A549 (cell line): ENCODE measurements around the gene EDARADD. TPM values are rescaled to one million over a fixed set of nuclear protein-coding genes. Genes with fewer than 3 reads are reported as not detected.

ENCODE experiments used
- ATAC-seq, 2 experiments: fragments of 200-7000 bp in 1 of 2; fragments of >200 bp in 1 of 2; cut with Nextera tagmentation in 1 of 2; cut with Tn5 transposase in 1 of 2; 3 replicates each; pipeline versions ENCODE4 v1.8.0 to v1.9.1; 2018 to 2020; ENCODE audit warnings: mild to moderate bottlenecking in 1 of 2, moderate library complexity in 1 of 2
- CTCF ChIA-PET: fragments of 300-600 bp; sonication (Branson Sonifier 250); formaldehyde crosslinking; extraction: SDS; loops from one replicate; lab custom pipeline; 2021; ENCODE audit warnings: antibody characterized with exemption, inconsistent platforms; lab: Yijun Ruan, JAX
- POLR2A ChIA-PET: fragments of 350-600 bp; formaldehyde crosslinking; extraction: SDS; loops from one replicate; lab custom pipeline; 2021; ENCODE audit warnings: antibody characterized with exemption, inconsistent platforms; lab: Yijun Ruan, JAX
- DNase-seq, 2 experiments: peaks; one replicate each; pipeline versions ENCODE4 v3.0.0 to v3.0.0-alpha.2; 2011 to 2016; ENCODE audit warnings: low read depth in 1 of 2, low spot score in 1 of 2
- FAIRE-seq: peaks from 2 replicates; lab custom pipeline; 2011; peaks lifted over from hg19 to GRCh38; lab: Jason Lieb, UNC
- H3K27ac ChIP-seq, 2 experiments: fragments of >200 bp; sonication (Bioruptor Twin); formaldehyde crosslinking; 3 replicates each; pipeline ENCODE4 v1.5.1; 2016 to 2017
- H3K4me1 ChIP-seq: fragments of >200 bp; sonication (Bioruptor Twin); formaldehyde crosslinking; 3 replicates; pipeline ENCODE4 v1.6.1; 2016
- H3K4me2 ChIP-seq: fragments of >200 bp; sonication (Bioruptor Twin); formaldehyde crosslinking; 3 replicates; pipeline ENCODE4 v1.6.1; 2016
- H3K4me3 ChIP-seq: fragments of >200 bp; sonication (Bioruptor Twin); formaldehyde crosslinking; 3 replicates; pipeline ENCODE4 v1.5.1; 2016
- H3K9me3 ChIP-seq: fragments of >200 bp; sonication (Bioruptor Twin); formaldehyde crosslinking; 3 replicates; pipeline ENCODE4 v1.6.1; 2016
- CBX2 ChIP-seq: fragments of 200-600 bp; sonication (generic); IDR thresholded peaks from 2 replicates; pipeline ENCODE4 v1.6.1; 2016; ENCODE audit warnings: low read depth, mild to moderate bottlenecking, borderline replicate concordance
- CHD2 ChIP-seq: fragments of 150-350 bp; IDR thresholded peaks from 2 replicates; pipeline ENCODE4 v1.6.1; 2014; ENCODE audit warnings: low read length; ENCODE audit not compliant: partially characterized antibody
- CHD4 ChIP-seq: fragments of 200-600 bp; sonication (generic); IDR thresholded peaks from 2 replicates; pipeline ENCODE4 v1.6.1; 2016; ENCODE audit warnings: antibody characterized with exemption, mild to moderate bottlenecking, borderline replicate concordance
- EHF ChIP-seq: fragments of 250-450 bp; sonication (Bioruptor Pico); IDR thresholded peaks from 2 replicates; pipeline ENCODE4 v1.5.0; 2020; ENCODE audit warnings: mild to moderate bottlenecking
- EP300 ChIP-seq, 2 experiments: fragments of >200 bp; sonication (Bioruptor Twin); formaldehyde crosslinking; IDR thresholded peaks; 2 replicates in 1 of 2; 3 replicates in 1 of 2; pipeline ENCODE4 v1.6.1; 2016 to 2017
- FOSB ChIP-seq: fragments of 250-450 bp; sonication (Bioruptor Pico); IDR thresholded peaks from 2 replicates; pipeline ENCODE4 v1.5.0; 2020; ENCODE audit warnings: mild to moderate bottlenecking, moderate library complexity
- FOSL2 ChIP-seq, 2 experiments: fragments of 450-650 bp in 1 of 2; fragments of >200 bp in 1 of 2; sonication (Bioruptor Twin) in 1 of 2; formaldehyde crosslinking; IDR thresholded peaks; 2 replicates each; pipeline versions ENCODE4 v1.5.0 to v1.6.1; 2016 to 2020; ENCODE audit warnings: mild to moderate bottlenecking in 1 of 2, moderate library complexity in 1 of 2
- FOXS1 ChIP-seq: fragments of 250-450 bp; sonication (Bioruptor Pico); IDR thresholded peaks from 2 replicates; pipeline ENCODE4 v1.5.0; 2020; ENCODE audit warnings: mild to moderate bottlenecking, moderate library complexity
- HDAC2 ChIP-seq: fragments of 200-600 bp; sonication (generic); IDR thresholded peaks from 2 replicates; pipeline ENCODE4 v1.6.1; 2016
- HEYL ChIP-seq: fragments of 250-450 bp; sonication (Bioruptor Pico); IDR thresholded peaks from 2 replicates; pipeline ENCODE4 v1.8.0; 2021; ENCODE audit warnings: mild to moderate bottlenecking, moderate library complexity
- HOXA7 ChIP-seq: fragments of 250-450 bp; sonication (Bioruptor Pico); IDR thresholded peaks from 2 replicates; pipeline ENCODE4 v1.5.0; 2020; ENCODE audit warnings: mild to moderate bottlenecking, moderate library complexity
- HOXB13 ChIP-seq: fragments of 250-450 bp; sonication (Bioruptor Pico); IDR thresholded peaks from 2 replicates; pipeline ENCODE4 v1.5.0; 2020; ENCODE audit warnings: low read depth, mild to moderate bottlenecking, moderate library complexity
- KDM1A ChIP-seq: fragments of 200-600 bp; sonication (generic); IDR thresholded peaks from 2 replicates; pipeline ENCODE4 v1.6.1; 2016; ENCODE audit warnings: low read depth, mild to moderate bottlenecking
- NFE2L2 ChIP-seq: fragments of 150-350 bp; conservative IDR thresholded peaks from 2 replicates; pipeline ENCODE4 v1.6.1; 2014; ENCODE audit warnings: low read length
- POLR2A ChIP-seq: IDR thresholded peaks from 2 replicates; pipeline ENCODE4 v1.6.1; 2012; ENCODE audit warnings: mild to moderate bottlenecking, low read length
- RAD21 ChIP-seq, 2 experiments: fragments of >200 bp in 1 of 2; sonication (Bioruptor Twin) in 1 of 2; formaldehyde crosslinking in 1 of 2; IDR thresholded peaks in 1 of 2; conservative IDR thresholded peaks in 1 of 2; 2 replicates in 1 of 2; 3 replicates in 1 of 2; pipeline ENCODE4 v1.6.1; 2012 to 2018; ENCODE audit warnings: inconsistent platforms in 1 of 2
- RFX5 ChIP-seq: fragments of 450-650 bp; IDR thresholded peaks from 2 replicates; pipeline ENCODE4 v1.7.1; 2014; ENCODE audit warnings: antibody characterized with exemption, mild to moderate bottlenecking, moderate library complexity
- RNF2 ChIP-seq: fragments of 200-600 bp; sonication (generic); IDR thresholded peaks from 2 replicates; pipeline ENCODE4 v1.6.1; 2016; ENCODE audit warnings: low read depth, mild to moderate bottlenecking, antibody characterized with exemption, moderate library complexity, borderline replicate concordance
- SREBF2 ChIP-seq: fragments of 450-650 bp; IDR thresholded peaks from 2 replicates; pipeline ENCODE4 v1.6.1; 2014; ENCODE audit warnings: mild to moderate bottlenecking, moderate library complexity
- TFCP2L1 ChIP-seq: fragments of 250-450 bp; sonication (Bioruptor Pico); IDR thresholded peaks from 2 replicates; pipeline ENCODE4 v1.5.0; 2021; ENCODE audit warnings: mild to moderate bottlenecking
- ZFP36 ChIP-seq: fragments of 450-650 bp; IDR thresholded peaks from 2 replicates; pipeline ENCODE4 v1.6.1; 2014; ENCODE audit warnings: borderline replicate concordance; ENCODE audit not compliant: partially characterized antibody
- ZSCAN20 ChIP-seq: fragments of 250-450 bp; sonication (Bioruptor Pico); IDR thresholded peaks from 2 replicates; pipeline ENCODE4 v1.8.0; 2022; ENCODE audit warnings: mild to moderate bottlenecking, moderate library complexity
- WGBS: methylation state at CpG from one replicate; pipeline ENCODE4 v1.1.6; 2017; ENCODE audit errors: missing lambda C conversion rate; 5-methylcytosine and 5-hydroxymethylcytosine counted together
- polyA plus RNA-seq, 4 experiments: library from polyadenylated mRNA; depleted of rRNA in 3 of 4; stranded (reverse); fragments of >200 nt; fragmentation: RNase III in 1 of 4; extraction: RNeasy Plus Mini Kit Qiagen cat#74134 plus additional on column Dnase treatment in 1 of 4; gene quantifications; 2 replicates in 3 of 4; 3 replicates in 1 of 4; pipeline ENCODE4 v1.2.3, GENCODE V29; 2011 to 2017
- TF ChIP-seq, protein P1 (sequence below): IDR thresholded peaks from 2 replicates; pipeline ENCODE4 v1.6.1; 2012
- TF ChIP-seq, protein P2 (sequence below): fragments of 450-650 bp; IDR thresholded peaks from 2 replicates; pipeline ENCODE4 v1.6.1; 2014; ENCODE audit warnings: antibody characterized with exemption
- TF ChIP-seq, protein P3 (sequence below): fragments of >200 bp; sonication (Bioruptor Twin); formaldehyde crosslinking; IDR thresholded peaks from 2 replicates; pipeline ENCODE4 v1.6.1; 2016
- TF ChIP-seq, protein P4 (sequence below): IDR thresholded peaks from 2 replicates; pipeline ENCODE4 v1.6.1; 2012
- TF ChIP-seq, protein P5 (sequence below): fragments of 150-350 bp; IDR thresholded peaks from 2 replicates; pipeline ENCODE4 v1.6.1; 2014; ENCODE audit warnings: low read depth, mild to moderate bottlenecking, low read length
- TF ChIP-seq, protein P6 (sequence below): fragments of 200-600 bp; sonication (generic); IDR thresholded peaks from 2 replicates; pipeline ENCODE4 v1.6.1; 2016; ENCODE audit warnings: antibody characterized with exemption, mild to moderate bottlenecking, moderate library complexity

Gene EDARADD
- polyA plus RNA-seq, 2 of the 4 experiments (the other 2 are of a cell fraction), result 2.1 to 5.8 TPM

DNA sequence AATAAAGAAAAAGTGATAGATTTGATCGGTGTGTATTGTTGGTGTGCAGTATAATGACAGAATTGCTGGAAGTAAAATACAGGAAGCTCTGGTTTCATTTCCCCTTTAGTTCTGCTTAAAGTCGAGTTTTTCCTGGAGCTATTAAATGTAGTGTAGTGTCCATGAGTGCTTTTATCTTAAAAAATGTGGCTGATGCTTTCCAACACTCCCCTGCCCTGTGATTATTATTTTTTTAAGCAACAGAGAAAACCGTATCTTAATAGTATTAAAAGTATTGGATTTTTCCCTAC lies 130.8 kb downstream of the EDARADD start:
- TF ChIP-seq HOXA7, result no peak
- no peak for TF ChIP-seq FOXS1 (CRISPR knock-in tag)
- no peak for TF ChIP-seq EHF
- TF ChIP-seq TFCP2L1, result no peak
- TF ChIP-seq RFX5, result no peak
- no peak for TF ChIP-seq EP300 (IDR thresholded peaks at IDR 0.05)
- TF ChIP-seq, protein P1, sequence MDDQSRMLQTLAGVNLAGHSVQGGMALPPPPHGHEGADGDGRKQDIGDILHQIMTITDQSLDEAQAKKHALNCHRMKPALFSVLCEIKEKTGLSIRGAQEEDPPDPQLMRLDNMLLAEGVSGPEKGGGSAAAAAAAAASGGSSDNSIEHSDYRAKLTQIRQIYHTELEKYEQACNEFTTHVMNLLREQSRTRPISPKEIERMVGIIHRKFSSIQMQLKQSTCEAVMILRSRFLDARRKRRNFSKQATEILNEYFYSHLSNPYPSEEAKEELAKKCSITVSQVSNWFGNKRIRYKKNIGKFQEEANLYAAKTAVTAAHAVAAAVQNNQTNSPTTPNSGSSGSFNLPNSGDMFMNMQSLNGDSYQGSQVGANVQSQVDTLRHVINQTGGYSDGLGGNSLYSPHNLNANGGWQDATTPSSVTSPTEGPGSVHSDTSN, result no peak
- TF ChIP-seq ZFP36, result no peak
- TF ChIP-seq FOSB, result no peak
- no peak for TF ChIP-seq HEYL (CRISPR knock-in tag)
- TF ChIP-seq, protein P2, sequence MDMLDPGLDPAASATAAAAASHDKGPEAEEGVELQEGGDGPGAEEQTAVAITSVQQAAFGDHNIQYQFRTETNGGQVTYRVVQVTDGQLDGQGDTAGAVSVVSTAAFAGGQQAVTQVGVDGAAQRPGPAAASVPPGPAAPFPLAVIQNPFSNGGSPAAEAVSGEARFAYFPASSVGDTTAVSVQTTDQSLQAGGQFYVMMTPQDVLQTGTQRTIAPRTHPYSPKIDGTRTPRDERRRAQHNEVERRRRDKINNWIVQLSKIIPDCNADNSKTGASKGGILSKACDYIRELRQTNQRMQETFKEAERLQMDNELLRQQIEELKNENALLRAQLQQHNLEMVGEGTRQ, result no peak
- TF ChIP-seq, protein P3, sequence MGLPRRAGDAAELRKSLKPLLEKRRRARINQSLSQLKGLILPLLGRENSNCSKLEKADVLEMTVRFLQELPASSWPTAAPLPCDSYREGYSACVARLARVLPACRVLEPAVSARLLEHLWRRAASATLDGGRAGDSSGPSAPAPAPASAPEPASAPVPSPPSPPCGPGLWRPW, result no peak
- no peak for TF ChIP-seq CHD2
- TF ChIP-seq HOXB13 (CRISPR knock-in tag), result no peak
- TF ChIP-seq FOSL2 (IDR thresholded peaks at IDR 0.05), result no peak
- no peak for TF ChIP-seq FOSL2 (CRISPR knock-in tag; IDR thresholded peaks at IDR 0.05)
- no peak for TF ChIP-seq NFE2L2
- TF ChIP-seq POLR2A, result no peak
- TF ChIP-seq CHD4, result no peak
- TF ChIP-seq CBX2, result no peak
- Histone ChIP-seq H3K4me1 (peaks cover 11% of the 10 kb centered on the region; the same call in 2 of the 3 replicates), H3K4me2 (peak overlapping the region; percentile 74), H3K4me3 (peak overlapping the region; percentile 99), H3K27ac (peak overlapping the region; percentile 88 to 94), H3K9me3 (no peaks in the 10 kb centered on the region)
- DNase-seq, result no peak
- CTCF ChIA-PET, result no interaction called here
- no peak for FAIRE-seq
- POLR2A ChIA-PET, result no interaction called here
- under 1% methylated on average over 3 of the region's 3 CpGs for WGBS
- no peak for ATAC-seq

DNA sequence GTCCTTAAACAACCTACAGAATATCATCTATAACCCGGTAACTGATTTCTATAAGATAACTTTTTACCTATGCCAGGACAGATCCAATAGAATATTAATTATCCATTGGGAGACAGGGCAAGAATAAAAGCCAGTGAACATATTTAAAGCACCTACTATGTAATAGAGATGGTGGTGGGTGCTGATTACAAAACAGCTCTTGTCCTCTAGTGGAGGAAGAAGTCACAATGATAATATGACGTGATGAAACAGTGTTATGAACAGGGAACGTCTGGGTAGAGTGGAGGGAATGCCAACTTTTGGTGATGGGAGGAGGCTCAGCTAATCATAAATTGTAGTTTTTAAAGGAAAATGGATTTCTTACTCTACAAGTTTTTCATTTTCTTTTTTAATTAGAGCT lies 132.0 kb downstream of the EDARADD start:
- no peak overlapping the region for H3K4me2 ChIP-seq
- FAIRE-seq, result no peak
- CTCF ChIA-PET, result interaction anchor here (0.9 to 2.0 kb wide), 5 partner anchors 10 to 422 kb away, joined by 3 to 5 read pairs (median 3); no protein-coding TSS in a partner anchor
- 79% methylated on average over 3 of the region's 3 CpGs for WGBS
- ATAC-seq, result no peak
- POLR2A ChIA-PET, result no interaction called here
- no peak overlapping the region for H3K27ac ChIP-seq
- H3K9me3 ChIP-seq, result no peaks in the 10 kb centered on the region
- H3K4me3 ChIP-seq, result no peak overlapping the region
- DNase-seq, result no peak
- peaks cover 11% of the 10 kb centered on the region; the same call in 2 of the 3 replicates for H3K4me1 ChIP-seq
- TF ChIP-seq HDAC2 (no peak), HOXA7 (no peak), SREBF2 (no peak), RNF2 (no peak), KDM1A (no peak), RAD21 (conservative IDR thresholded peaks at IDR 0.05 in 1 of 2, IDR thresholded peaks at IDR 0.05 in 1 of 2) (no peak), ZSCAN20 (no peak)
- TF ChIP-seq, protein P4, sequence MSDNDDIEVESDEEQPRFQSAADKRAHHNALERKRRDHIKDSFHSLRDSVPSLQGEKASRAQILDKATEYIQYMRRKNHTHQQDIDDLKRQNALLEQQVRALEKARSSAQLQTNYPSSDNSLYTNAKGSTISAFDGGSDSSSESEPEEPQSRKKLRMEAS, result no peak
- TF ChIP-seq, protein P5, sequence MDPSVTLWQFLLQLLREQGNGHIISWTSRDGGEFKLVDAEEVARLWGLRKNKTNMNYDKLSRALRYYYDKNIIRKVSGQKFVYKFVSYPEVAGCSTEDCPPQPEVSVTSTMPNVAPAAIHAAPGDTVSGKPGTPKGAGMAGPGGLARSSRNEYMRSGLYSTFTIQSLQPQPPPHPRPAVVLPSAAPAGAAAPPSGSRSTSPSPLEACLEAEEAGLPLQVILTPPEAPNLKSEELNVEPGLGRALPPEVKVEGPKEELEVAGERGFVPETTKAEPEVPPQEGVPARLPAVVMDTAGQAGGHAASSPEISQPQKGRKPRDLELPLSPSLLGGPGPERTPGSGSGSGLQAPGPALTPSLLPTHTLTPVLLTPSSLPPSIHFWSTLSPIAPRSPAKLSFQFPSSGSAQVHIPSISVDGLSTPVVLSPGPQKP, result no peak
- TF ChIP-seq, protein P3, result no peak
- TF ChIP-seq, protein P1, result no peak
- TF ChIP-seq, protein P2, result no peak
- TF ChIP-seq, protein P6, sequence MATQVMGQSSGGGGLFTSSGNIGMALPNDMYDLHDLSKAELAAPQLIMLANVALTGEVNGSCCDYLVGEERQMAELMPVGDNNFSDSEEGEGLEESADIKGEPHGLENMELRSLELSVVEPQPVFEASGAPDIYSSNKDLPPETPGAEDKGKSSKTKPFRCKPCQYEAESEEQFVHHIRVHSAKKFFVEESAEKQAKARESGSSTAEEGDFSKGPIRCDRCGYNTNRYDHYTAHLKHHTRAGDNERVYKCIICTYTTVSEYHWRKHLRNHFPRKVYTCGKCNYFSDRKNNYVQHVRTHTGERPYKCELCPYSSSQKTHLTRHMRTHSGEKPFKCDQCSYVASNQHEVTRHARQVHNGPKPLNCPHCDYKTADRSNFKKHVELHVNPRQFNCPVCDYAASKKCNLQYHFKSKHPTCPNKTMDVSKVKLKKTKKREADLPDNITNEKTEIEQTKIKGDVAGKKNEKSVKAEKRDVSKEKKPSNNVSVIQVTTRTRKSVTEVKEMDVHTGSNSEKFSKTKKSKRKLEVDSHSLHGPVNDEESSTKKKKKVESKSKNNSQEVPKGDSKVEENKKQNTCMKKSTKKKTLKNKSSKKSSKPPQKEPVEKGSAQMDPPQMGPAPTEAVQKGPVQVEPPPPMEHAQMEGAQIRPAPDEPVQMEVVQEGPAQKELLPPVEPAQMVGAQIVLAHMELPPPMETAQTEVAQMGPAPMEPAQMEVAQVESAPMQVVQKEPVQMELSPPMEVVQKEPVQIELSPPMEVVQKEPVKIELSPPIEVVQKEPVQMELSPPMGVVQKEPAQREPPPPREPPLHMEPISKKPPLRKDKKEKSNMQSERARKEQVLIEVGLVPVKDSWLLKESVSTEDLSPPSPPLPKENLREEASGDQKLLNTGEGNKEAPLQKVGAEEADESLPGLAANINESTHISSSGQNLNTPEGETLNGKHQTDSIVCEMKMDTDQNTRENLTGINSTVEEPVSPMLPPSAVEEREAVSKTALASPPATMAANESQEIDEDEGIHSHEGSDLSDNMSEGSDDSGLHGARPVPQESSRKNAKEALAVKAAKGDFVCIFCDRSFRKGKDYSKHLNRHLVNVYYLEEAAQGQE, result no peak
